HCT116 (cell line): ENCODE measurements around the gene TMEM175. TPM values are rescaled to one million over a fixed set of nuclear protein-coding genes. Genes with fewer than 3 reads are reported as not detected.

Source experiments
- ATAC-seq: fragments of 200-7000 bp; cut with Tn5 transposase; 2 replicates; pipeline ENCODE4 v1.9.1; 2020; ENCODE audit warnings: mild to moderate bottlenecking, moderate library complexity
- BruUV-seq: library from RNA; stranded (reverse); fragments of 400-500 nt; replicated peaks from 2 replicates; lab custom pipeline; 2021; lab: Mats Ljungman, UMichigan
- CTCF ChIA-PET: fragments of 300-600 bp; sonication (Branson Sonifier 250); formaldehyde crosslinking; loops from one replicate; lab custom pipeline; 2021; ENCODE audit warnings: antibody characterized with exemption; lab: Charles Lee
- POLR2A ChIA-PET: fragments of 300-600, 350-600 bp; sonication (Branson Sonifier 250); formaldehyde crosslinking; loops from one replicate; lab custom pipeline; 2021; ENCODE audit warnings: antibody characterized with exemption; lab: Charles Lee
- RAD21 ChIA-PET, 2 experiments: fragments of 300-600 bp; sonication (Branson Sonifier 250); formaldehyde crosslinking; loops; one replicate each; lab custom pipeline; 2023; ENCODE audit warnings: low total read pairs in 2 of 2; ENCODE audit not compliant: uncharacterized antibody in 2 of 2, unreplicated experiment in 2 of 2, low non-redundant PET in 1 of 2; lab: Charles Lee
- DNase-seq: peaks from one replicate; pipeline ENCODE4 v3.0.0-alpha.2; 2010; ENCODE audit warnings: low read depth, low spot score
- H2AFZ ChIP-seq: fragments of 200-600 bp; shearing (Covaris generic), sonication (generic); 2 replicates; pipeline ENCODE4 v1.6.1; 2017; ENCODE audit warnings: low read depth, mixed run types, mixed read lengths, antibody characterized with exemption, low read length; ENCODE audit not compliant: poor library complexity, severe bottlenecking
- H3K27ac ChIP-seq: 2 replicates; pipeline ENCODE4 v1.5.1; 2012; ENCODE audit warnings: low read depth, low read length
- H3K27me3 ChIP-seq: fragments of 200-600 bp; sonication (generic); 2 replicates; pipeline ENCODE4 v1.6.1; 2016; ENCODE audit warnings: mixed run types, low read length, mixed read lengths; ENCODE audit not compliant: insufficient read depth
- H3K36me3 ChIP-seq, 2 experiments: fragments of 200-500 bp in 1 of 2; fragments of 200-600 bp in 1 of 2; sonication (Bioruptor generic) in 1 of 2; sonication (generic) in 1 of 2; 2 replicates each; pipeline versions ENCODE4 v1.5.1 to v1.6.1; 2014 to 2016; ENCODE audit warnings: low read length in 2 of 2, inconsistent platforms in 1 of 2, mixed read lengths in 1 of 2, mixed run types in 1 of 2; ENCODE audit not compliant: insufficient read depth in 2 of 2, control insufficient read depth in 1 of 2
- H3K4me1 ChIP-seq, 2 experiments: fragments of 200-600 bp in 1 of 2; sonication (generic) in 1 of 2; 2 replicates each; pipeline versions ENCODE4 v1.5.1 to v1.6.1; 2012 to 2017; ENCODE audit warnings: low read length in 2 of 2, inconsistent platforms in 1 of 2, mild to moderate bottlenecking in 1 of 2, mixed read lengths in 1 of 2, mixed run types in 1 of 2, moderate library complexity in 1 of 2; ENCODE audit not compliant: insufficient read depth in 2 of 2, control insufficient read depth in 1 of 2
- H3K4me2 ChIP-seq: fragments of 200-600 bp; sonication (generic); 2 replicates; pipeline ENCODE4 v1.6.1; 2017; ENCODE audit warnings: mixed run types, low read length, mixed read lengths
- H3K4me3 ChIP-seq, 2 experiments: fragments of 200-600 bp in 1 of 2; sonication (generic) in 1 of 2; replicated peaks in 1 of 2; 2 replicates each; pipeline ENCODE4 v1.5.1; 2011 to 2016; ENCODE audit warnings: low read length in 2 of 2, control low read depth in 1 of 2, low read depth in 1 of 2, mild to moderate bottlenecking in 1 of 2, mixed read lengths in 1 of 2, mixed run types in 1 of 2
- H3K79me2 ChIP-seq: fragments of 200-600 bp; sonication (generic); 2 replicates; pipeline ENCODE4 v1.6.1; 2017; ENCODE audit warnings: mild to moderate bottlenecking, mixed run types, low read length, moderate library complexity, mixed read lengths; ENCODE audit not compliant: insufficient read depth
- H3K9ac ChIP-seq: fragments of 200-600 bp; sonication (generic); 2 replicates; pipeline ENCODE4 v1.6.1; 2016; ENCODE audit warnings: low read length, mixed read lengths
- H3K9me2 ChIP-seq: fragments of 200-600 bp; sonication (generic), shearing (Covaris generic); 2 replicates; pipeline ENCODE4 v1.6.1; 2017; ENCODE audit warnings: mixed run types, mild to moderate bottlenecking, moderate library complexity; ENCODE audit not compliant: insufficient read depth
- H3K9me3 ChIP-seq, 2 experiments: fragments of 200-500 bp in 1 of 2; fragments of 200-600 bp in 1 of 2; sonication (Bioruptor generic) in 1 of 2; sonication (generic) in 1 of 2; 2 replicates each; pipeline ENCODE4 v1.6.1; 2014 to 2017; ENCODE audit warnings: low read length in 2 of 2, mixed read lengths in 2 of 2, inconsistent platforms in 1 of 2, low read depth in 1 of 2, mild to moderate bottlenecking in 1 of 2, mixed run types in 1 of 2, moderate library complexity in 1 of 2; ENCODE audit not compliant: control insufficient read depth in 1 of 2, insufficient read depth in 1 of 2
- H4K20me1 ChIP-seq: fragments of 200-600 bp; sonication (generic), shearing (Covaris generic); 2 replicates; pipeline ENCODE4 v1.6.1; 2017; ENCODE audit warnings: mixed run types, mild to moderate bottlenecking, moderate library complexity; ENCODE audit not compliant: insufficient read depth
- ELF1 ChIP-seq: IDR thresholded peaks from 2 replicates; pipeline ENCODE4 v1.6.1; 2012; ENCODE audit warnings: low read depth, borderline replicate concordance
- FOSL1 ChIP-seq: IDR thresholded peaks from 2 replicates; pipeline ENCODE4 v1.6.1; 2012; ENCODE audit warnings: low read depth
- POLR2AphosphoS5 ChIP-seq: IDR thresholded peaks from 2 replicates; pipeline ENCODE4 v1.6.1; 2011; ENCODE audit warnings: mild to moderate bottlenecking, low read depth, low read length, moderate library complexity
- RAD21 ChIP-seq: IDR thresholded peaks from 2 replicates; pipeline ENCODE4 v1.6.1; 2012; ENCODE audit warnings: low read depth, mild to moderate bottlenecking
- SRF ChIP-seq: IDR thresholded peaks from 2 replicates; pipeline ENCODE4 v1.6.1; 2012; ENCODE audit warnings: low read depth
- YY1 ChIP-seq: IDR thresholded peaks from 2 replicates; pipeline ENCODE4 v1.6.1; 2011; ENCODE audit warnings: low read length, low read depth, moderate library complexity, mild to moderate bottlenecking; ENCODE audit not compliant: insufficient replicate concordance; ENCODE audit errors: extremely low read depth
- intact Hi-C: fragments of 100-400 bp; cut with micrococcal nuclease; formaldehyde crosslinking; loops from 2 replicates; pipeline ENCODE4 v1.10.0; 2022
- total RNA-seq: library from RNA; stranded (reverse); gene quantifications from one replicate; pipeline ENCODE4 v1.2.1, GENCODE V29; 2021; ENCODE audit not compliant: unreplicated experiment
- TF ChIP-seq, protein P1 (sequence below), 3 experiments: fragments of 200-600 bp in 1 of 3; sonication (generic) in 1 of 3; IDR thresholded peaks in 2 of 3; conservative IDR thresholded peaks in 1 of 3; 2 replicates each; pipeline ENCODE4 v1.5.1; 2012 to 2017; ENCODE audit warnings: low read depth in 2 of 3, low read length in 2 of 3, antibody characterized with exemption in 1 of 3, borderline replicate concordance in 1 of 3, control low read depth in 1 of 3, mild to moderate bottlenecking in 1 of 3, mixed read lengths in 1 of 3, mixed run types in 1 of 3, moderate library complexity in 1 of 3; ENCODE audit not compliant: insufficient read depth in 1 of 3

TMEM175 gene
- total RNA-seq, 1 experiment from 2014 or later: 17.5 TPM

DNA sequence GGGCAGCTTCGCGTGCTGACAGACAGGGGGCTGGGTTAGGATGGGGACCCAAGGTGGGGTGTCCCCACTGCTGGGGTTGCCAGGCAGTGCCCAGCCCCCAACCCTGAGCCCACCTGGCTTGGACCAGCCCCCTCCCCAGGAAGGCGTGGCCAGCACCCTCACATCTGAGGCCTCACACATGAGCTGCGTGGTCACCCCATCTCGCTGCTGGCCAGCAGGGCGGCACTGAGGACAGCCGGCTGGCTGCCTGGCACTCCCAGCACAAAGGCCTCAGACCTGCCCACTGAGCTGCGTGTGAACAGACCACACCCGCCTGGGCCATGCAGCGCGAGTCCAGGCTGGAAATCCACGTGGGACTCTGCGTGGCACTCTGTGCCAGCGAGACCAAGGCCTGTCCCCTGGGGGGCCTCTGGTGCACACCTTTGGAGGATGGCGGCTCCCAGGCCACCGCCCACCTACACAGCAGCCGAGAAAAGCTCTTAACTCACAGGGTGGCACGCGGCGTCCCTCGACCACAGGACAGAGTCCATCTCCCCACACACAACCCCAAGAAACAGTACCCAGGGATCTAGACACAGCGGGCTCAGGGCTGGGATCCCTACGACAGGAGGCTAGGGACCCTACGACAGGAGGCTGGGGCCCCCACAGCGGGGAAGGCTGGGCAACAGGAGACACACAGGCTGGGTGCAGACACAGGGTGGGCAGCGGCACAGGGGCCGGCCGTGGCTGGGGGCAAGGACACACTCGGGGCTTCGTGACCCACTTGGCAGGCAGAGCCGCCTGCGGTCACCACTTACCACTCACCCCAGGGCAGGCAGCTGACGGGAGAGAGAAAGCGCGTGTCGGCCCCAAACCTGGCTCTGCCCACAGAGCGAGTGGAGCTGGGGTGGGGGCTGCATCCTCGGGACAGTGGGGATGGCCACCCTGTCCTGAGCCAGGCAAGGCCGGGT, 31.3 kb downstream of the TMEM175 start:
- Histone ChIP-seq H4K20me1 (no peaks in the 10 kb centered on the region), H3K4me2 (peak overlapping the region; percentile 89), H3K27me3 (no peaks in the 10 kb centered on the region), H2AFZ (no peak overlapping the region), H3K27ac (peak overlapping the region; percentile 74), H3K9ac (peak overlapping the region; percentile 74), H3K9me2 (no peaks in the 10 kb centered on the region), H3K4me1 (peaks cover 5 to 20% of the 10 kb centered on the region in 2 experiments; a peak in 3 of 4 replicates), H3K79me2 (no peaks in the 10 kb centered on the region; the same call in 1 of the 2 replicates), H3K9me3 (no peaks in the 10 kb centered on the region), H3K36me3 (no peaks in the 10 kb centered on the region), H3K4me3 (peak overlapping the region; percentile 64 to 72)
- CTCF ChIA-PET: no interaction called here
- TF ChIP-seq FOSL1 (no peak), ELF1 (no peak), SRF (no peak), POLR2AphosphoS5 (peak; percentile 5; the same call in 1 of the 2 replicates), YY1 (no peak), RAD21 (no peak)
- TF ChIP-seq, protein P1, sequence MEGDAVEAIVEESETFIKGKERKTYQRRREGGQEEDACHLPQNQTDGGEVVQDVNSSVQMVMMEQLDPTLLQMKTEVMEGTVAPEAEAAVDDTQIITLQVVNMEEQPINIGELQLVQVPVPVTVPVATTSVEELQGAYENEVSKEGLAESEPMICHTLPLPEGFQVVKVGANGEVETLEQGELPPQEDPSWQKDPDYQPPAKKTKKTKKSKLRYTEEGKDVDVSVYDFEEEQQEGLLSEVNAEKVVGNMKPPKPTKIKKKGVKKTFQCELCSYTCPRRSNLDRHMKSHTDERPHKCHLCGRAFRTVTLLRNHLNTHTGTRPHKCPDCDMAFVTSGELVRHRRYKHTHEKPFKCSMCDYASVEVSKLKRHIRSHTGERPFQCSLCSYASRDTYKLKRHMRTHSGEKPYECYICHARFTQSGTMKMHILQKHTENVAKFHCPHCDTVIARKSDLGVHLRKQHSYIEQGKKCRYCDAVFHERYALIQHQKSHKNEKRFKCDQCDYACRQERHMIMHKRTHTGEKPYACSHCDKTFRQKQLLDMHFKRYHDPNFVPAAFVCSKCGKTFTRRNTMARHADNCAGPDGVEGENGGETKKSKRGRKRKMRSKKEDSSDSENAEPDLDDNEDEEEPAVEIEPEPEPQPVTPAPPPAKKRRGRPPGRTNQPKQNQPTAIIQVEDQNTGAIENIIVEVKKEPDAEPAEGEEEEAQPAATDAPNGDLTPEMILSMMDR (IDR thresholded peaks at IDR 0.05 in 2 of 3, conservative IDR thresholded peaks at IDR 0.05 in 1 of 3; ENCODE audit: borderline replicate concordance in 1 of 3, insufficient read depth in 1 of 3, low read depth in 2 of 3, low read length in 2 of 3): 0 out of 6 replicates have a peak, but pooled peaks of 1 of the 3 experiments have one; percentile 10
- ATAC-seq (peak; percentile 52), DNase-seq (no peak)
- RAD21 ChIA-PET: interaction anchor here (0.6 to 1.6 kb wide), 2 partner anchors 24 to 138 kb away, joined by 4 read pairs; partner anchors contain the start of genes CPLX1 (in 1 of the 2) and IDUA (in 1 of the 2)
- BruUV-seq: no TSS peak
- POLR2A ChIA-PET: no interaction called here
- intact Hi-C loops: no loop called here
